K562 (cell line): Measurements from ENCODE around the gene CT45A10. TPM values are rescaled to one million over a fixed set of nuclear protein-coding genes. Genes with fewer than 3 reads are reported as not detected.

ENCODE experiments used
- ATF7 ChIP-seq: fragments of 450-650 bp; IDR thresholded peaks from 2 replicates; pipeline ENCODE4 v1.7.1; 2014; ENCODE audit warnings: mild to moderate bottlenecking, moderate library complexity
- CBFA2T3 ChIP-seq: fragments of 450-650 bp; IDR thresholded peaks from 2 replicates; pipeline ENCODE4 v1.6.1; 2017
- COPS2 ChIP-seq: fragments of 450-650 bp; conservative IDR thresholded peaks from 2 replicates; pipeline ENCODE4 v1.6.1; 2016; ENCODE audit warnings: mild to moderate bottlenecking, moderate library complexity
- CREB1 ChIP-seq, 2 experiments: sonication (generic) in 1 of 2; formaldehyde crosslinking in 1 of 2; IDR thresholded peaks; 2 replicates each; pipeline versions ENCODE4 v1.6.1 to v1.8.0; 2012 to 2022; ENCODE audit warnings: inconsistent platforms in 1 of 2, mild to moderate bottlenecking in 1 of 2, missing genetic modification reagents in 1 of 2, moderate library complexity in 1 of 2
- DPF2 ChIP-seq: fragments of 450-650 bp; IDR thresholded peaks from 2 replicates; pipeline ENCODE4 v1.6.1; 2016
- GTF2F1 ChIP-seq: IDR thresholded peaks from 2 replicates; pipeline ENCODE4 v1.6.1; 2011; ENCODE audit warnings: low read depth, low read length, improper control_type of control experiment
- HCFC1 ChIP-seq: IDR thresholded peaks from 2 replicates; pipeline ENCODE4 v1.6.1; 2012; ENCODE audit warnings: low read depth, low read length, improper control_type of control experiment
- JUND ChIP-seq, 2 experiments: IDR thresholded peaks; 2 replicates in 1 of 2; 3 replicates in 1 of 2; pipeline ENCODE4 v1.6.1; 2011; ENCODE audit warnings: borderline replicate concordance in 2 of 2, low read depth in 2 of 2, low read length in 2 of 2, improper control_type of control experiment in 1 of 2, missing biosample characterization in 1 of 2, missing genetic modification characterization in 1 of 2, missing genetic modification reagents in 1 of 2
- KLF10 ChIP-seq: fragments of 250-450 bp; sonication (Bioruptor Pico); IDR thresholded peaks from 2 replicates; pipeline ENCODE4 v1.6.1; 2021; ENCODE audit warnings: matching md5 sums
- MITF ChIP-seq: IDR thresholded peaks from 2 replicates; pipeline ENCODE4 v1.6.1; 2014; ENCODE audit warnings: antibody characterized with exemption
- NCOA1 ChIP-seq: fragments of 450-650 bp; IDR thresholded peaks from 2 replicates; pipeline ENCODE4 v1.6.1; 2016; ENCODE audit warnings: low read depth
- PRDM10 ChIP-seq: fragments of 450-650 bp; IDR thresholded peaks from 2 replicates; pipeline ENCODE4 v1.6.1; 2018; ENCODE audit not compliant: partially characterized antibody
- SMARCE1 ChIP-seq: fragments of 450-650 bp; IDR thresholded peaks from 2 replicates; pipeline ENCODE4 v1.7.1; 2016; ENCODE audit warnings: mild to moderate bottlenecking
- SOX6 ChIP-seq: fragments of 450-650 bp; IDR thresholded peaks from 2 replicates; pipeline ENCODE4 v1.6.1; 2014; ENCODE audit warnings: mild to moderate bottlenecking
- SP2 ChIP-seq: IDR thresholded peaks from 2 replicates; pipeline ENCODE4 v1.6.1; 2011; ENCODE audit warnings: mild to moderate bottlenecking, low read depth, low read length, moderate library complexity; ENCODE audit not compliant: poor library complexity, severe bottlenecking; ENCODE audit errors: extremely low read depth
- ZKSCAN8 ChIP-seq: fragments of 200-800 bp; sonication (Bioruptor generic); IDR thresholded peaks from 2 replicates; pipeline ENCODE4 v1.6.1; 2016; ENCODE audit warnings: missing genetic modification characterization, missing compliant biosample characterization
- ZNF589 ChIP-seq: fragments of 200-800 bp; sonication (Bioruptor generic); IDR thresholded peaks from 2 replicates; pipeline ENCODE4 v1.6.1; 2016; ENCODE audit warnings: low read depth, missing genetic modification characterization, missing compliant biosample characterization
- ZNF766 ChIP-seq: fragments of 200-800 bp; sonication (Bioruptor generic); conservative IDR thresholded peaks from 2 replicates; pipeline ENCODE4 v1.6.1; 2016; ENCODE audit warnings: missing genetic modification characterization, missing compliant biosample characterization
- polyA plus RNA-seq, 8 experiments: library from polyadenylated mRNA; depleted of rRNA in 4 of 8; stranded (reverse) in 5 of 8; unstranded in 3 of 8; fragments of >200 nt; fragmentation: Nextera tagmentation in 2 of 8; fragmentation: Illumina TruSeq in 1 of 8; extraction: Ambion mirVana in 2 of 8; extraction: Trizol in 1 of 8; gene quantifications; 2 replicates each; pipeline versions ENCODE4 v1.2.1 to v1.2.3, GENCODE V29; 2011 to 2014; ENCODE audit warnings: inconsistent platforms in 1 of 8, missing spikeins in 1 of 8
- total RNA-seq, 7 experiments: library from RNA; depleted of rRNA in 6 of 7; stranded (reverse); fragments of >200 nt in 6 of 7; fragmentation: Illumina TruSeq in 2 of 7; extraction: Trizol in 2 of 7; gene quantifications; 2 replicates each; pipeline versions ENCODE4 v1.2.1 to v1.2.3, GENCODE V29; 2011 to 2021; ENCODE audit warnings: low replicate concordance in 1 of 7

Gene CT45A10
- total and polyA plus RNA-seq, 9 of the 15 experiments (the other 6 are each of a cell fraction or from before 2014, with no cell fraction given) = 78.1 to 175 (median 102) TPM

- TF ChIP-seq SMARCE1 (peak; percentile 88), KLF10 (CRISPR knock-in tag) (no peak), ZKSCAN8 (CRISPR knock-in tag) (peak; percentile 72), ZNF766 (CRISPR knock-in tag) (peak; percentile 69; the same call in 1 of the 2 replicates), GTF2F1 (no peak), CREB1 (IDR thresholded peaks at IDR 0.05) (peak; percentile 68; the same call in 1 of the 2 replicates), CREB1 (CRISPR knock-in tag; IDR thresholded peaks at IDR 0.05) (no peak), SP2 (no peak), COPS2 (no peak), JUND (IDR thresholded peaks at IDR 0.05; ENCODE audit: borderline replicate concordance, low read depth, low read length) (peak; percentile 68), JUND (tag; IDR thresholded peaks at IDR 0.05; ENCODE audit: borderline replicate concordance, low read depth, low read length) (peak; percentile 40; the same call in 1 of the 3 replicates), CBFA2T3 (peak; percentile 99), MITF (peak; percentile 65), DPF2 (peak; percentile 94), NCOA1 (peak; percentile 63; the same call in 1 of the 2 replicates), PRDM10 (peak; percentile 45), HCFC1 (no peak), ATF7 (peak; percentile 65), ZNF589 (CRISPR knock-in tag) (peak; percentile 90), SOX6 (peak; percentile 93)
Observed at GRCh38 chrX:135914404-135914803, 21.2 kb upstream of the CT45A10 start (continued).
